H9 (cell line): Measurements from ENCODE around the gene RNPS1. TPM values are rescaled to one million over a fixed set of nuclear protein-coding genes. Genes with fewer than 3 reads are reported as not detected.

Source experiments
- DNase-seq: peaks from one replicate; pipeline ENCODE4 v3.0.0-alpha.2; 2017
- H2AFZ ChIP-seq: one replicate; pipeline ENCODE4 v1.6.1; 2013; ENCODE audit warnings: mild to moderate bottlenecking, low read length, control low read depth, moderate library complexity
- H2AK5ac ChIP-seq: 2 replicates; pipeline ENCODE4 v1.6.1; 2013; ENCODE audit warnings: low read length, control low read depth, mixed read lengths; ENCODE audit not compliant: insufficient read length
- H2BK120ac ChIP-seq: one replicate; pipeline ENCODE4 v1.6.1; 2013; ENCODE audit warnings: low read depth, mild to moderate bottlenecking, low read length, control low read depth, inconsistent platforms; ENCODE audit not compliant: poor library complexity, severe bottlenecking
- H2BK12ac ChIP-seq: 2 replicates; pipeline ENCODE4 v1.6.1; 2013; ENCODE audit warnings: low read length, control low read depth, mixed read lengths, low read depth; ENCODE audit not compliant: insufficient read length
- H2BK15ac ChIP-seq: 2 replicates; pipeline ENCODE4 v1.6.1; 2013; ENCODE audit warnings: low read depth, low read length, control low read depth
- H2BK20ac ChIP-seq: one replicate; pipeline ENCODE4 v1.6.1; 2013; ENCODE audit warnings: low read depth, mild to moderate bottlenecking, low read length, control low read depth, inconsistent platforms; ENCODE audit not compliant: poor library complexity, severe bottlenecking
- H2BK5ac ChIP-seq: 2 replicates; pipeline ENCODE4 v1.6.1; 2013; ENCODE audit warnings: low read length, control low read depth, mixed read lengths; ENCODE audit not compliant: insufficient read length
- H3K14ac ChIP-seq: 2 replicates; pipeline ENCODE4 v1.6.1; 2013; ENCODE audit warnings: low read length, control low read depth; ENCODE audit not compliant: insufficient read depth
- H3K18ac ChIP-seq: 2 replicates; pipeline ENCODE4 v1.6.1; 2013; ENCODE audit warnings: low read depth, mild to moderate bottlenecking, mixed read lengths, low read length, control low read depth; ENCODE audit not compliant: insufficient read length
- H3K23ac ChIP-seq: 2 replicates; pipeline ENCODE4 v1.6.1; 2013; ENCODE audit warnings: low read length, control low read depth, mixed read lengths, low read depth; ENCODE audit not compliant: insufficient read length
- H3K23me2 ChIP-seq: 2 replicates; pipeline ENCODE4 v1.6.1; 2013; ENCODE audit warnings: low read depth, mild to moderate bottlenecking, mixed read lengths, low read length, control low read depth; ENCODE audit not compliant: insufficient read length, poor library complexity, severe bottlenecking
- H3K27ac ChIP-seq: 2 replicates; pipeline ENCODE4 v1.5.1; 2013; ENCODE audit warnings: low read length, control low read depth, mixed read lengths, low read depth; ENCODE audit not compliant: insufficient read length
- H3K27me3 ChIP-seq: 2 replicates; pipeline ENCODE4 v1.6.1; 2013; ENCODE audit warnings: low read length, control low read depth, inconsistent platforms; ENCODE audit not compliant: insufficient read depth
- H3K4ac ChIP-seq: 2 replicates; pipeline ENCODE4 v1.6.1; 2013; ENCODE audit warnings: low read depth, mild to moderate bottlenecking, control low read depth, inconsistent platforms, low read length, moderate library complexity
- H3K4me1 ChIP-seq: 2 replicates; pipeline ENCODE4 v1.6.1; 2013; ENCODE audit warnings: low read length, control low read depth, inconsistent platforms; ENCODE audit not compliant: insufficient read depth
- H3K4me2 ChIP-seq: 2 replicates; pipeline ENCODE4 v1.6.1; 2013; ENCODE audit warnings: low read length, control low read depth, mixed read lengths; ENCODE audit not compliant: insufficient read length, insufficient read depth
- H3K56ac ChIP-seq: 2 replicates; pipeline ENCODE4 v1.6.1; 2013; ENCODE audit warnings: low read depth, mild to moderate bottlenecking, mixed read lengths, low read length, control low read depth; ENCODE audit not compliant: insufficient read length
- H3K79me1 ChIP-seq: 2 replicates; pipeline ENCODE4 v1.6.1; 2013; ENCODE audit warnings: low read depth, mild to moderate bottlenecking, moderate library complexity, low read length, control low read depth, inconsistent platforms; ENCODE audit not compliant: insufficient read depth, poor library complexity, severe bottlenecking
- H3K79me2 ChIP-seq: 2 replicates; pipeline ENCODE4 v1.6.1; 2013; ENCODE audit warnings: low read length, control low read depth, inconsistent platforms; ENCODE audit not compliant: insufficient read depth
- H3K9ac ChIP-seq: 2 replicates; pipeline ENCODE4 v1.6.1; 2013; ENCODE audit warnings: low read length, control low read depth, mixed read lengths; ENCODE audit not compliant: insufficient read length; ENCODE audit errors: extremely low read depth
- H3K9me3 ChIP-seq: one replicate; pipeline ENCODE4 v1.6.1; 2013; ENCODE audit warnings: low read depth, low read length, inconsistent platforms; ENCODE audit not compliant: control insufficient read depth
- H3T11ph ChIP-seq: one replicate; pipeline ENCODE4 v1.6.1; 2013; ENCODE audit warnings: mild to moderate bottlenecking, low read length, control low read depth, inconsistent platforms
- H4K20me1 ChIP-seq: one replicate; pipeline ENCODE4 v1.6.1; 2013; ENCODE audit not compliant: control insufficient read depth, insufficient read length, insufficient read depth
- H4K5ac ChIP-seq: 2 replicates; pipeline ENCODE4 v1.6.1; 2013; ENCODE audit warnings: low read depth, mild to moderate bottlenecking, mixed read lengths, low read length, control low read depth; ENCODE audit not compliant: insufficient read length
- H4K8ac ChIP-seq: replicated peaks from 2 replicates; pipeline ENCODE4 v1.6.1; 2013; ENCODE audit warnings: low read length, control low read depth, mixed read lengths, low read depth; ENCODE audit not compliant: insufficient read length
- H4K91ac ChIP-seq: 2 replicates; pipeline ENCODE4 v1.6.1; 2013; ENCODE audit warnings: low read depth, mild to moderate bottlenecking, moderate library complexity, mixed read lengths, low read length, control low read depth; ENCODE audit not compliant: insufficient read length
- H3K27ac Mint-ChIP-seq, 3 experiments: 2 replicates in 2 of 3; 3 replicates in 1 of 3; pipeline ENCODE4 v1.8.0; 2020 to 2021; ENCODE audit warnings: mixed read lengths in 3 of 3, mild to moderate bottlenecking in 1 of 3, moderate library complexity in 1 of 3
- H3K27me3 Mint-ChIP-seq: 2 replicates; pipeline ENCODE4 v1.8.0; 2021; ENCODE audit warnings: low read depth, mild to moderate bottlenecking, moderate library complexity, mixed read lengths
- H3K36me3 Mint-ChIP-seq, 3 experiments: 2 replicates in 2 of 3; 3 replicates in 1 of 3; pipeline ENCODE4 v1.8.0; 2020 to 2021; ENCODE audit warnings: low read depth in 3 of 3, mixed read lengths in 3 of 3; ENCODE audit not compliant: insufficient read depth in 1 of 3
- H3K4me1 Mint-ChIP-seq, 2 experiments: 2 replicates each; pipeline ENCODE4 v1.8.0; 2020; ENCODE audit warnings: mixed read lengths in 2 of 2
- H3K4me3 Mint-ChIP-seq, 2 experiments: 2 replicates in 1 of 2; 3 replicates in 1 of 2; pipeline ENCODE4 v1.8.0; 2020 to 2021; ENCODE audit warnings: mild to moderate bottlenecking in 2 of 2, mixed read lengths in 2 of 2, moderate library complexity in 1 of 2
- H3K9me3 Mint-ChIP-seq, 2 experiments: 2 replicates in 1 of 2; 3 replicates in 1 of 2; pipeline ENCODE4 v1.8.0; 2020; ENCODE audit warnings: mild to moderate bottlenecking in 2 of 2, mixed read lengths in 2 of 2, moderate library complexity in 1 of 2
- CTCF ChIP-seq: fragments of 200-600 bp; sonication (generic); conservative IDR thresholded peaks from 3 replicates; pipeline ENCODE4 v1.8.0; 2021; ENCODE audit warnings: antibody characterized with exemption, mild to moderate bottlenecking
- WGBS: extraction: QIAGEN DNeasy Blood & Tissue Kit; methylation state at CpG from one replicate; pipeline ENCODE4 v1.1.7; 2013; ENCODE audit warnings: missing lambda C conversion rate, low lambda C conversion rate, mixed read lengths; ENCODE audit not compliant: insufficient read length; ENCODE audit errors: extremely low coverage; 5-methylcytosine and 5-hydroxymethylcytosine counted together
- total RNA-seq: library from RNA; stranded (reverse); gene quantifications from 2 replicates; pipeline ENCODE4 v1.2.1, GENCODE V29; 2021

RNPS1 gene
- total RNA-seq, 1 experiment from 2014 or later, result 384 TPM

- Histone ChIP-seq H4K20me1 (no peaks in the 10 kb centered on the region), H3K9me3 (no peaks in the 10 kb centered on the region), H2AK5ac (no peak overlapping the region), H3K27ac (no peak overlapping the region), H2BK12ac (no peak overlapping the region), H4K91ac (no peak overlapping the region), H2BK5ac (no peak overlapping the region), H4K8ac (no peak overlapping the region), H3K56ac (no peak overlapping the region), H3K23ac (no peak overlapping the region), H2AFZ (no peak overlapping the region), H2BK15ac (no peak overlapping the region), H3K14ac (no peak overlapping the region), H3K23me2 (no peaks in the 10 kb centered on the region), H3K4me2 (no peak overlapping the region), H3K79me1 (no peaks in the 10 kb centered on the region), H3T11ph (no peak overlapping the region), H3K27me3 (no peaks in the 10 kb centered on the region), H4K5ac (no peak overlapping the region), H3K9ac (no peak overlapping the region), H3K4me1 (0 out of 2 replicates have a peak, but pooled peaks cover 3% of the 10 kb centered on the region), H3K4ac (no peak overlapping the region), H2BK120ac (no peak overlapping the region), H3K18ac (no peak overlapping the region), H3K79me2 (no peaks in the 10 kb centered on the region), H2BK20ac (no peak overlapping the region)
- Mint-ChIP-seq H3K9me3 (no peaks in the 10 kb centered on the region), H3K36me3 (no peaks in the 10 kb centered on the region; a peak in 1 of 7 replicates), H3K27me3 (no peaks in the 10 kb centered on the region; the same call in 1 of the 2 replicates), H3K27ac (no peak overlapping the region), H3K4me1 (no peaks in the 10 kb centered on the region), H3K4me3 (no peak overlapping the region)
- no CpG with 5 or more reads among the region's 9 CpGs for WGBS
- no peak for TF ChIP-seq CTCF
- DNase-seq, result no peak
These were observed 30.7 kb upstream of the RNPS1 start for GRCh38 chr16:2298621-2299020.
